Activated gamma-delta T cell treated with Interleukin-2 at 50 U/mL for 16 hours (primary cell): ENCODE data around the gene INTS12.
A peak's percentile ranks its signal among the peaks of the same experiment; 100 is the strongest.
"Not testable (repeated sequence)": the region's sequence is repeated elsewhere in the genome, so short reads cannot be mapped to it uniquely, and the experiment has no call there.

ENCODE experiments used
- DNase-seq: peaks from one replicate; pipeline ENCODE4 v3.0.0-alpha.2; 2020

The INTS12 gene

GRCh38 chr4:105708181-105709080 is at the start of gene INTS12, which contains the start of gene GSTCD:
Gene INTS12, minus strand, starts transcription at chr4:105708689. Its CDS starts 8,684 bp downstream, at chr4:105700005.
Gene GSTCD, plus strand, starts transcription at chr4:105708784. Its CDS starts 8,830 bp downstream, at chr4:105717614.
- DNase-seq = peak; percentile 82

DNA sequence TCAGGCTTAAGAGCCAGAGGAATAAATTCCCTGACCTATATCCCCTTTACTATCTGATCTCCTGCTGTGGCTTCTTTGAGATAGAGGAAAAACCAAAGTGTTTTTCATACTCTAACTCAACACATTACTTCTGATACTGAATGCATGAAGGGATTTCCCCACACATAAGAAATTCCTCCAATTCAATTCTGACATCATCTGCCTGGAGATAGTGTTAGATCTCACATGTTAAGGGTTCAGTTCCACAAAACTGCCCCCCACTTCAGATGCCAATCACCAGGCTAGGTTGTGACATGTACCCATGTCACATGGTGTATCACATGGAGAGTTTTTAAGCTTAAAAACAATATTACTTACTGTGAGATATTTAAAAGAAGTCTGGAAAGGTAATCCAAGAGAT is 46.9 kb upstream of the INTS12 start:
- DNase-seq = no peak

GRCh38 chr4:105753361-105753760 is 44.9 kb upstream of the INTS12 start:
- no peak for DNase-seq

DNA sequence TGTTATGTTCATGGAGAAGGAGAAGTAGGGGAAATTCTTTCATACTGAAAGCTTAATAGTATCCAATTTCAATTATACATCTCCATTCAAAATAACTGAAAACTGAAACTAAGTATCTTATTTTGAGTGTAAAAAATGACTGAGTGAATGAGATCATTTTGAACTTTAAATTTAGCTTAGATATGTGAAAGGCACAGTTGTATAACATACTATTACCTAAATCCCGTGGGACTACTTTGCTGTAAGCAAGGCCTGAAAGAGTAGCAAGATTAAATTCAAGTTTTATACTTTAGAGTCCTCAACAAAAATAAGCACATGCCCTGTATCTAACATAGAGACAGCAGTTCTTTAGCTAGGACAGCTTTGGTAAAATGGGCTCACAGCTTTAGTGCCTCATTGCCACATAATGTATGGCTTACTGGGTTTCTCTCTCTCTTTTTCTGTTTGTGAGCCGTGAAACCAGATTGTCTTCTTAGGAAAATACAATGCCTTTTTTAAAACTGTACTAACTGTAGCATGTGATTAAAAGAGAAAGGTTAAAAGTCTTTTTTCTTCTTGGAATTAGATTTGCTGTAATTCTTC is 43.3 kb upstream of the INTS12 start:
- no peak for DNase-seq

DNA sequence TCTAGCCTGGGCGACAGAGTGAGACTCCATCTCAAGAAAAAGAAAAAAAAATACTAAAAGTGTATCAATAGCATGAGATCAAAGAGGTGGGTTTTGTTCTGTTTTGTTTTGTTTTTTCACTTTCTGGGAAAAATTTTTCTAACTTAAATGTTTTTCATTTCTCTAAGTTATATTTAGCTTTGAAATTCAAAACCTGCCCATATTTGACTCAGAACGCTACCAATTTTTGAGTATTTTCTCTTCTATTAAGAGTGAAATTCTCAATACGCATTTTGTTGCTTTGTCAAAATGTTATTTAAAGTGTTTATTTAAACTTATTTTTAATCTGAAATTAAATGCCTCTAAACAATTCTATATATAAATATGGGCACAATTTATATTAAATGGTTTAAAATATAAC is 39.7 kb upstream of the INTS12 start:
- DNase-seq = no peak

DNA sequence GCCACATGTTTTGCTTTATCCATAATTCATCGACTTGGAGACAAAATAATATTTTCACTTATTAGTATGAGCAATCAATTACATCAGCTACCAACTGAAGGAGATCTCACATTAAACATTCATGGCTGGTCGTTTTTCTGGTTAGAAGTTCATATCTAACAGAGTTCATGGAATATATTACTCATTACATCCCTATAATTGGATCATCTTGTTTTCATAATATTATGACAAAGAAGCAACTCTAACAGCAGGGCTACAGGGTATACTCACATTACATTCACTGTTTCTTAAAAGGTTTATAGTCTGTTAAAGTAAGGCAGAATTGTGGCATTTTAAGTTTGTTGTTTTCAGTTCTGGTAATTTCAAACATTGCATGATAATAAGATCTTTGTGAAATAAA is 33.1 kb upstream of the INTS12 start:
- no peak for DNase-seq

DNA sequence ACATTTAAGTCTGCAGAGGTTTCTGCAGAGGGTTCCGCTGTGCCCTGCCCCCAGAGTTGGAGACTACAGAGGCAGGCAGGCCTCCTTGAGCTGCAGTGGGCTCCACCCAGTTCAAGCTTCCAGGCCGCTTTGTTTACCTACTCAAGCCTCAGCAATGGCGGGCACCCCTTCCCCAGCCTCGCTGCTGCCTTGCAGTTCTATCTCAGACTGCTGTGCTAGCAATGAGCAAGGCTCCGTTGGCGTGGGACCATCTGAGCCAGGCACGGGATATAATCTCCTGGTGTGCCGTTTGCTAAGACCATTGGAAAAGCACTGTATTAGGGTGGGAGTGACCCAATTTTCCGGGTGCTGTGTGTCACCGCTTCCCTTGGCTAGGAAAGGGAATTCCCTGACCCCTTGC is 26.7 kb upstream of the INTS12 start:
- not testable (repeated sequence) for DNase-seq

- not testable (repeated sequence) for DNase-seq
Observed at GRCh38 chr4:105729895-105730294, 21.4 kb upstream of the INTS12 start.

- no peak for DNase-seq
Observed at GRCh38 chr4:105725623-105726022, 17.1 kb upstream of the INTS12 start.

DNA sequence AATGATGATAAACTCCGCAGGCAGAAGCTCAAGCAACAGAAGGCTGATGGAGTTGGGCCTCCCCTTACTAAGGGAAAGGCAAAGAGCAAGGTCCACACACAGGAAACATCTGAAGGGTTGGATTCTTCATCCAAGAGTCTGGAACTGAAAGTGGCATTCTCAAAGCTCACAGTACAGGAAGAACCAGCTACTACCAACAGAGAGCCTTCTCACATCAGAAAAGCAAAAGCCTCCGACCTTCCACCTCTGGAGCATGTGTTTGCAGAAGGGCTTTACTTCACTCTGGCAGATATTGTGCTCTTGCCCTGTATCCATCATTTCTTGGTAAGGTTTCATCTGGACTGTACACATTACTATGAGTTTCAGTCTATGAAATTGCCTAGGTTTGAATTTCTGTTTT is 10.7 kb upstream of the INTS12 start:
- DNase-seq = no peak

- no peak for DNase-seq
Observed at GRCh38 chr4:105715692-105716278, 7.3 kb upstream of the INTS12 start.

DNA sequence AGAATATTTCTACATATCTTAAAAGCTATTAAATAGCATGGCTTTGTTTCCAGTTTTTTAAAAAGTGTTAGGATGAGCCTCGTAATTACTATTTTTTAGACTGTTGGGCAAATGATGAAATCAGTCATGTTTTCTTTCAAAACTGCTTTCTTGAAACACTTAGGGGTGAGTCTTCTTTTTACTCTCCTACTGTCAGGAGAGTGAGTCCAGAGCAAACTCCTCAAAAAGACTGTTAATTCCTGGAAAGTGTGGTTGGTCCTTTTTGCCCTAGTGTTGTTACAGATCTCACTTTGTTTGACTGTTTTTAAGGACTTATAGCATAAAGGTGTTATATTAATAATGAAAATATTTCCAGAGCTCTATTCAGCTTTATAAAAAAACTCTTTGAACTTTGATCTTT is 6.4 kb upstream of the INTS12 start:
- no peak for DNase-seq

- DNase-seq = no peak
Observed at GRCh38 chr4:105714071-105714521, 5.6 kb upstream of the INTS12 start.

DNA sequence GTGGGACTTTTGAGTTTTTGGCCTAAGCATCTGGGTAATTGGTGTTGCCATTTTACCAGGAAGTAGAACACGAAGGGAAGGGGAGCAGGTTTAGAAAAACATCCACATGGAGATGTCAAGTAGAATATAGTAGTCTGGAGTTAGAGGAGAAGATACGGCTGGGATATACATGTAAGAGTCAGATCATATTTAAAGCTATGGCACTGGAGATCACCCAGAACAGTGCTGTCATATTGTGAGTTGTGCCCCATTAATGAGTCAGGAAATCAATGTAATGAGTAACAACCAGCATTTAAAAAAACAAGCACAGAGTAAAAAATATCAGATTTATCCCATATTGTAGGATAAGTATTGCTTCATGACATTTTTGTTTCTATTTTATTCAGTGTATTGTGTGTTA is 4.3 kb upstream of the INTS12 start:
- DNase-seq = no peak

DNA sequence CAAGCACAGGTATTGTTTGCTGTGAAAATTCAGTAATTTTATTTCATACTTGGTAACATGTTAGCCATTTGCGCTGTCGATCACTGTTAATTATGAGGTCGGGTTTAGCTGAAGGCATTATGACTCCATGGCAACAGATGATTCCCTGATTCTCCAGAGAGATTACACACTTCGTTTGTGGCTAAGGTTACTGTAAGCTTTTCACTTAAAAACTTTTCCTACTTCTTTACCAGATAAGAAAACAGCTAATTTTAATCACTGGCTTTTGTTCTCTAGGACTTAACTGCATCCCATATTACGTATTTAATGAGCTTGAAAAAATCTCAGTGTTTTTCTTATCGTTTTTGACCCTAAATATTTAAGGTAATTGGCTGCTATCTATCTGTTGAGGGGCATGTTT is 2.2 kb upstream of the INTS12 start:
- no peak for DNase-seq

GRCh38 chr4:105710012-105710600 is 1.6 kb upstream of the INTS12 start:
- DNase-seq = no peak

GRCh38 chr4:105709081-105709450 is 577 bp upstream of the INTS12 start:
- DNase-seq = no peak

GRCh38 chr4:105707782-105708180 is 708 bp downstream of the INTS12 start:
- DNase-seq = no peak

DNA sequence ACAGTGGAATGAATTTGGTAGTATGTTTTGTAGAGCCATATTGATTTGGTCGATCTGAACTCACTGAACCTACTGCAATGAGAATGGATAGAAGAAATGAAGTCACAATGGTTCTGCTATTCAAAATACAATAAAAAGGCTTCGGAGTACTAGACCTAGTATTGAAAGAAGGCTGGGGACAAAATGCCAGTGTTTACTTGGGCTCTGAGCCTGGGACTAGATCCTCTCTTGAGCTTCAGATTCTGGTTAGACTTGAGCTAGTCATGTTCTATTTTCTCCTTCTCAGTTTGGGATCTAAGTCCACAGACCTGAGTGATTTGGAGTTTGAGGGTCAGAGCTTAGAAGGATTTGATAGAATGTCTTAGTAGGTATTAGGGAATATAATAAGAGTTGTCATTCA is 9.9 kb downstream of the INTS12 start:
- DNase-seq = no peak

- not testable (repeated sequence) for DNase-seq
Observed at GRCh38 chr4:105695832-105696231, 12.7 kb downstream of the INTS12 start.

GRCh38 chr4:105694812-105695211 is 13.7 kb downstream of the INTS12 start:
- not testable (repeated sequence) for DNase-seq

DNA sequence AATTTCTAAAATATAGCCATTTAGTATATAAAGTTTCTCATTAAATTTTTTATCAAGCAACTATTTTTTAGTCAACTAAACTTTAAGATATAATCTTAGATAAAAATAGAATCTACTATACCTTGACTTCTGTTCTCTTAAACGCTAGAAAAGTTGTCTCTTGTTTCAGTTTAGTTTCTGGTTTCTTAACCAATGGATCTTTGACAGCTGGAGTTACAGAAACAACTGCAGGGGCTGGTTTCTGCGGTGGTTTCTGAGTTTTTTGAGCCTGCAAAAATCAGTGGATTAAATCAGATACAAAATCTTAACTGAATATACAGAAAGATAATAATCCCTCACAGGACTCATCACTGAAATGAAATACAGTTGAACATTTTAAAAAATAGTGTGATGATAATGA is 21.9 kb downstream of the INTS12 start:
- DNase-seq = no peak

GRCh38 chr4:105683038-105683437 is 25.5 kb downstream of the INTS12 start:
- no peak for DNase-seq

GRCh38 chr4:105679186-105679585 is 29.3 kb downstream of the INTS12 start:
- DNase-seq = no peak
